Stomach (tissue), 9 donors: ENCODE data around the gene ERGIC2. TPM values are rescaled to one million over a fixed set of nuclear protein-coding genes. Genes with fewer than 3 reads are reported as not detected.
A peak's percentile ranks its signal among the peaks of the same experiment; 100 is the strongest.

Source experiments
- DNase-seq, 2 donors: peaks; one replicate each; pipeline versions ENCODE4 v3.0.0 to v3.0.0-alpha.2; 2013 to 2019
- H3K27ac ChIP-seq, 5 donors: fragments of 200-600 bp in 4 of 5; sonication (generic) in 4 of 5; one replicate each; pipeline ENCODE4 v1.5.1; 2013 to 2019; ENCODE audit warnings: mild to moderate bottlenecking in 1 of 5, moderate library complexity in 1 of 5
- H3K27me3 ChIP-seq, 3 donors: fragments of 200-600 bp; sonication (generic); one replicate each; pipeline ENCODE4 v1.5.1; 2017 to 2019; ENCODE audit warnings: mixed run types in 1 of 3
- H3K36me3 ChIP-seq, 4 donors: fragments of 200-600 bp; sonication (generic); 1 replicate in 3 of 4; 2 replicates in 1 of 4; pipeline ENCODE4 v1.5.1; 2016 to 2019
- H3K4me1 ChIP-seq, 4 donors: fragments of 200-600 bp; sonication (generic); one replicate each; pipeline ENCODE4 v1.5.1; 2016 to 2019
- H3K4me3 ChIP-seq, 4 donors: fragments of 200-600 bp; sonication (generic) in 3 of 4; one replicate each; pipeline ENCODE4 v1.5.1; 2016 to 2019; ENCODE audit warnings: mild to moderate bottlenecking in 1 of 4
- H3K9me3 ChIP-seq, 4 donors: fragments of 200-600 bp; sonication (generic); one replicate each; pipeline ENCODE4 v1.5.1; 2016 to 2019
- EP300 ChIP-seq: sonication (generic); formaldehyde crosslinking; IDR thresholded peaks from one replicate; pipeline ENCODE4 v1.6.1; 2017; ENCODE audit warnings: antibody characterized with exemption
- POLR2A ChIP-seq, 4 donors: fragments of 450-650 bp; IDR thresholded peaks; one replicate each; pipeline ENCODE4 v1.6.1; 2016; ENCODE audit warnings: antibody characterized with exemption in 4 of 4, control low read depth in 2 of 4, mild to moderate bottlenecking in 1 of 4, moderate library complexity in 1 of 4
- POLR2AphosphoS5 ChIP-seq, 3 donors: sonication (generic); formaldehyde crosslinking; IDR thresholded peaks; one replicate each; pipeline ENCODE4 v1.6.1; 2016; ENCODE audit warnings: antibody characterized with exemption in 3 of 3
- WGBS, 5 donors: extraction: QIAGEN DNeasy Blood & Tissue Kit in 3 of 5; methylation state at CpG; one replicate each; pipeline versions ENCODE4 v1.1.5 to v1.1.7; 2013 to 2018; 5-methylcytosine and 5-hydroxymethylcytosine counted together
- intact Hi-C: fragments of 100-400 bp; cut with DNase I; formaldehyde crosslinking; loops from one replicate; pipeline ENCODE4 v1.15.1; 2023; ENCODE audit warnings: low total_unique reads
- polyA plus RNA-seq, 3 donors: library from polyadenylated mRNA; stranded (reverse); fragments of 200-250 nt; gene quantifications; one replicate each; pipeline ENCODE4 v1.2.3, GENCODE V29; 2013
- total RNA-seq, 5 donors: library from RNA; depleted of rRNA; stranded (reverse); fragments of >200 nt; gene quantifications; one replicate each; pipeline versions ENCODE4 v1.1.0 to v1.2.3, GENCODE V29; 2014 to 2016
- TF ChIP-seq, protein P1 (sequence below), 7 experiments: fragments of 450-650 bp in 4 of 7; fragments of 200-600 bp in 3 of 7; sonication (generic) in 3 of 7; IDR thresholded peaks; one replicate each; pipeline ENCODE4 v1.5.1; 2016 to 2019; ENCODE audit warnings: antibody characterized with exemption in 7 of 7, control low read depth in 2 of 7, mild to moderate bottlenecking in 1 of 7
- donor health status: healthy with polysubstance abuse.
- donor health status: Bipolar disorder and iron deficiency.
- donor health status: healthy.

ERGIC2 gene
- total and polyA plus RNA-seq, 8 donors: 17.4 to 45.7 (median 33.2) TPM

DNA sequence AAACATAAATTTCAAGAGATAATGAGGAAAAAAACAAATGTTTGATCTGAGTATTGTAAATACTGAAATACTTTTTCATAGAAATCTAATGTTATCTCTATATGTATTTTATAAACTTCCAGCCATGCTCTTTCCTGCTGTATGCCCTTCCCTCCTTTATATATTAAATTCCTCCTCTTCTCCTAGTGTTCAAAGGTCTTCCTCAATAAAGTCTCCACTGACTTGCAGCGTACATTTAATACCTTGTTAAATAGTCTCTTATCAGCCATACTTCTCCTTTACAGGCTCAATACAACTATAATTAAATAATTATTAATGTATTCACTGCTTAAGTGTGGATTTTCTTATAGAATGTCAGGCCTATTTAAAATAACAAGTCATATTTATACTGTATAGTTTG, 26.0 kb downstream of the ERGIC2 start:
- H3K4me3 ChIP-seq: no peak overlapping the region
- peaks cover 5 to 61% (median 58%) of the 10 kb centered on the region in 4 donors for H3K36me3 ChIP-seq
- DNase-seq: no peak
- intact Hi-C loops: no loop called here
- H3K27me3 ChIP-seq: no peaks in the 10 kb centered on the region
- WGBS, 5 donors: 63 to 88% (median 72%) methylated on average over 1 of the region's 1 CpG
- no peaks in the 10 kb centered on the region for H3K4me1 ChIP-seq
- H3K9me3 ChIP-seq: no peaks in the 10 kb centered on the region
- TF ChIP-seq POLR2A (IDR thresholded peaks at IDR 0.05) (no peak), POLR2AphosphoS5 (IDR thresholded peaks at IDR 0.05) (no peak), EP300 (no peak)
- TF ChIP-seq, protein P1, sequence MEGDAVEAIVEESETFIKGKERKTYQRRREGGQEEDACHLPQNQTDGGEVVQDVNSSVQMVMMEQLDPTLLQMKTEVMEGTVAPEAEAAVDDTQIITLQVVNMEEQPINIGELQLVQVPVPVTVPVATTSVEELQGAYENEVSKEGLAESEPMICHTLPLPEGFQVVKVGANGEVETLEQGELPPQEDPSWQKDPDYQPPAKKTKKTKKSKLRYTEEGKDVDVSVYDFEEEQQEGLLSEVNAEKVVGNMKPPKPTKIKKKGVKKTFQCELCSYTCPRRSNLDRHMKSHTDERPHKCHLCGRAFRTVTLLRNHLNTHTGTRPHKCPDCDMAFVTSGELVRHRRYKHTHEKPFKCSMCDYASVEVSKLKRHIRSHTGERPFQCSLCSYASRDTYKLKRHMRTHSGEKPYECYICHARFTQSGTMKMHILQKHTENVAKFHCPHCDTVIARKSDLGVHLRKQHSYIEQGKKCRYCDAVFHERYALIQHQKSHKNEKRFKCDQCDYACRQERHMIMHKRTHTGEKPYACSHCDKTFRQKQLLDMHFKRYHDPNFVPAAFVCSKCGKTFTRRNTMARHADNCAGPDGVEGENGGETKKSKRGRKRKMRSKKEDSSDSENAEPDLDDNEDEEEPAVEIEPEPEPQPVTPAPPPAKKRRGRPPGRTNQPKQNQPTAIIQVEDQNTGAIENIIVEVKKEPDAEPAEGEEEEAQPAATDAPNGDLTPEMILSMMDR (IDR thresholded peaks at IDR 0.05): no peak
- H3K27ac ChIP-seq: no peak overlapping the region

DNA sequence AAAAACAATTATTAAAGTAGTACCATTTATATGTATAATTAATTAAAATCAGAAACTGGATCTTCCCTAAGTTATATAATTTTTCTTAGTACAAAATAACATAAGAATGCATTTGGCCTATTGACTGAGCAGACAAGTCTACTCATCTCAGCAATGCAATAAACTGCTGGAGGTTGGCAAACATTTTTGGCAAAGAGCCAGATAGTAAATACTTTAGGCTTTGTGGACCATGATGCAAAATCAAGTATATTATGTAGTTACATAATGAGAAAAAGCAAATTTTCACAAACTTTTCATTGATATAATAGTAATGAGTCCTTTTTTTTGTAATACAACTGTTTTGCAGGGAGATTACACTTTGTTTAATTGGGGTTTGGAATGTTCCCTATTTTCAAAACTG, 30.9 kb downstream of the ERGIC2 start:
- H3K4me1 ChIP-seq: no peaks in the 10 kb centered on the region
- no peaks in the 10 kb centered on the region for H3K27me3 ChIP-seq
- H3K36me3 ChIP-seq: peaks cover 7 to 71% (median 61%) of the 10 kb centered on the region in 4 donors
- peak in 1 of 2 donors; percentile 12 for DNase-seq
- H3K9me3 ChIP-seq: no peaks in the 10 kb centered on the region
- intact Hi-C loops: no loop called here
- no peak overlapping the region for H3K27ac ChIP-seq
- no peak overlapping the region for H3K4me3 ChIP-seq
- TF ChIP-seq POLR2AphosphoS5 (IDR thresholded peaks at IDR 0.05) (no peak), EP300 (no peak), POLR2A (IDR thresholded peaks at IDR 0.05) (no peak)
- TF ChIP-seq, protein P1 (IDR thresholded peaks at IDR 0.05): no peak

DNA sequence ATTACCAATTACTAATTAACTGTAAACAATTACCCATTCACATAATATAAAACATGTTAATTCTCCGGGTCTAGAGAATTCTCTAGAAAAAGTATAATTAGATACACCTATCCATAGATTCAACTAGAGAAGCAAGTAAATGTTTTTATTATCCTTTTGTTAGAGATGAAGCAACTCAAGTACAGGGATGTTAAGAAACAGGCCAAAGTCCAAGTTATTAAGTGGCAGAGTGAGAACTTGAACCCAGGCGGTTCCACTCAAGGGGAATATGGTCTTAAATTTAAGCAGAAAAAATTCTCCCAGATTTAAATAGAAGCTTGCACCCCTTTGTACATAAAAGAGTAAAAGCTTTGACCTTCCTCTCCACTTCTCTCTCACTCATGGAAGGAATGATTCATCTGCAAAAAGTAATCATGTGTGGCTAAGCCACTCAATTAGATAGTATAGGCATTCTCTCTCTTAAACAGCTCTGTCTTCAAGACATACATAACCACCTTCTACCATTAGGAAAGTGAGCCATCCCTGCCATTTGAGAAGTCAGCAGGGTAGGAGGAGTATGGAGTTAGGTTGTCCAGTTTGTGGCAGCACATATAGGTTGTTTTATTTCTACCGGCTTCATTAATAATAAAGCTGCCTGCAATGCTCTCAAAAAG, 34.1 kb downstream of the ERGIC2 start:
- H3K36me3 ChIP-seq: peaks cover 9 to 82% (median 71%) of the 10 kb centered on the region in 4 donors
- TF ChIP-seq POLR2AphosphoS5 (IDR thresholded peaks at IDR 0.05) (no peak), POLR2A (IDR thresholded peaks at IDR 0.05) (no peak), EP300 (no peak)
- TF ChIP-seq, protein P1 (IDR thresholded peaks at IDR 0.05): no peak
- no peaks in the 10 kb centered on the region for H3K27me3 ChIP-seq
- no peaks in the 10 kb centered on the region for H3K4me1 ChIP-seq
- DNase-seq: peak in 1 of 2 donors; percentile 2
- H3K27ac ChIP-seq: no peak overlapping the region
- intact Hi-C loops: no loop called here
- 95 to 98% (median 97%) methylated on average over 3 of the region's 3 CpGs for WGBS, 5 donors
- no peak overlapping the region for H3K4me3 ChIP-seq
- H3K9me3 ChIP-seq: no peaks in the 10 kb centered on the region

DNA sequence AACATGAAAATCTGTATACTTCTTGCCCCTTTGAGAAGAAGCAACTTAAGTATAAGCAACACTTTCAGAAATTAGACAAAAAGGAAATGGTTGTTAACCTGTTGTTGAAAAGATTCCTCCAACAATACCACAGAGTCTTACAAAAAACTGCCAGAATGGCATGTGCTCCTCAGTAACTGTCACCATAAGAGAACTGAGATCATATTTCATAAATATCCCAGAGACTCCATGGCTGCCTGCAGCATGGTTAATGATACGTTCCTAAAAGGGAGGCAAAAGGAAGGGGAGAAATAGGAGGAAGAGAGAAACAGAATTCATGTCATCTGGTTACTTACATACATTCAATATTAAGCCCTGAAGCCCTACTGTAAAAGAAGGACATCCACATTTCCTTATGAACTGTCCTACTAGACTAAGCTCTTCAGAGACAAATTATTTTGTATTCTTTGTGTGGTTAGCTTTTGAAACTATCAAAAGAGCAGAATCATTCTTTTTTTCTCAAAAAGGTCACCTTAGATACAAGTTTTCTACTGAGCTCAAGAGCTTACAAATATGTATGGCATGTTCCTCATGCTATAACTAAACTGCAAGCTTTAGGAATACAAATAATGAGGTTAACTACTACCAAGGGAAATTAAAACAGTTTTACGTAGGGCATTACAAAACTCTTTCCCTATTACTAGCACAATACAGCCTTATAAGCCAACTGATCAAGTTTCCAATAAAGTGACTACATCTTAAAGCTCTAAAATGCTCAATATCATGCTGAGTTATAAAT, 37.8 kb downstream of the ERGIC2 start:
- Histone ChIP-seq H3K27ac (no peak overlapping the region), H3K27me3 (no peaks in the 10 kb centered on the region), H3K9me3 (no peaks in the 10 kb centered on the region), H3K4me1 (no peaks in the 10 kb centered on the region), H3K36me3 (peaks cover 15 to 99% (median 91%) of the 10 kb centered on the region in 4 donors), H3K4me3 (no peak overlapping the region)
- no peak for TF ChIP-seq POLR2AphosphoS5 (IDR thresholded peaks at IDR 0.05)
- TF ChIP-seq, protein P1 (IDR thresholded peaks at IDR 0.05): no peak
- no peak for TF ChIP-seq EP300
- no peak for TF ChIP-seq POLR2A (IDR thresholded peaks at IDR 0.05)
- 87 to 93% (median 89%) methylated on average over 2 of the region's 2 CpGs for WGBS, 5 donors
- intact Hi-C loops: no loop called here
- no peak for DNase-seq
